Activated CD4-positive, alpha-beta T cell treated with anti-CD3 and anti-CD28 coated beads for 48 hours (primary cell): Measurements from ENCODE around the gene DKK3.

Experiments
- DNase-seq: peaks from one replicate; pipeline ENCODE4 v3.0.0-alpha.2; 2020

Gene DKK3

GRCh38 chr11:11965656-11966353 lies 42.6 kb downstream of the DKK3 start:
- DNase-seq: no peak

GRCh38 chr11:11965192-11965591 lies 43.2 kb downstream of the DKK3 start:
- DNase-seq: no peak

- no peak for DNase-seq
Measured at GRCh38 chr11:11964774-11965150, 43.7 kb downstream of the DKK3 start.

- no peak for DNase-seq
Measured at GRCh38 chr11:11963842-11964773, 44.3 kb downstream of the DKK3 start.

GRCh38 chr11:11963067-11963466 lies 45.4 kb downstream of the DKK3 start:
- no peak for DNase-seq

- DNase-seq: no peak
Measured at GRCh38 chr11:11961399-11962028, 46.9 kb downstream of the DKK3 start.

- no peak for DNase-seq
Measured at GRCh38 chr11:11960687-11961086, 47.7 kb downstream of the DKK3 start.

GRCh38 chr11:11959601-11960000 lies 48.8 kb downstream of the DKK3 start:
- no peak for DNase-seq

- no peak for DNase-seq
Measured at GRCh38 chr11:11958403-11959231, 49.8 kb downstream of the DKK3 start.

- no peak for DNase-seq
Measured at GRCh38 chr11:11956006-11956405, 52.4 kb downstream of the DKK3 start.

- no peak for DNase-seq
Measured at GRCh38 chr11:11952036-11952435, 56.4 kb downstream of the DKK3 start.

- no peak for DNase-seq
Measured at GRCh38 chr11:11949482-11949881, 58.9 kb downstream of the DKK3 start.

- no peak for DNase-seq
Measured at GRCh38 chr11:11948242-11948947, 60.0 kb downstream of the DKK3 start.

GRCh38 chr11:11947825-11948224 lies 60.6 kb downstream of the DKK3 start:
- no peak for DNase-seq

- no peak for DNase-seq
Measured at GRCh38 chr11:11946878-11947277, 61.5 kb downstream of the DKK3 start.

GRCh38 chr11:11946180-11946579 lies 62.2 kb downstream of the DKK3 start:
- DNase-seq: no peak

GRCh38 chr11:11944444-11944843 lies 64.0 kb downstream of the DKK3 start:
- DNase-seq: no peak

GRCh38 chr11:11942668-11943067 lies 65.8 kb downstream of the DKK3 start:
- no peak for DNase-seq

GRCh38 chr11:11940551-11940950 lies 67.9 kb downstream of the DKK3 start:
- DNase-seq: no peak

- DNase-seq: no peak
Measured at GRCh38 chr11:11937957-11938356, 70.5 kb downstream of the DKK3 start.

GRCh38 chr11:11937433-11937832 lies 71.0 kb downstream of the DKK3 start:
- DNase-seq: no peak

- no peak for DNase-seq
Measured at GRCh38 chr11:11935536-11935935, 72.9 kb downstream of the DKK3 start.
